OCI-LY3 (cell line): ENCODE measurements around the gene TRIM66.

Source experiments
- H2AFZ ChIP-seq: fragments of 200-600, 300-600 bp; shearing (Covaris generic); 2 replicates; pipeline ENCODE4 v1.6.0; 2014; ENCODE audit warnings: antibody characterized with exemption, low read depth, low read length
- H3K27ac ChIP-seq: fragments of 200-600, 300-600 bp; sonication (generic); 2 replicates; pipeline ENCODE4 v1.5.1; 2014; ENCODE audit warnings: mild to moderate bottlenecking, low read length, moderate library complexity, mixed read lengths
- H3K27me3 ChIP-seq: fragments of 200-600, 300-600 bp; sonication (generic); 2 replicates; pipeline ENCODE4 v1.6.1; 2014; ENCODE audit warnings: low read depth, low read length, mixed read lengths
- H3K36me3 ChIP-seq: fragments of 200-600, 300-600 bp; sonication (generic); replicated peaks from 2 replicates; pipeline ENCODE3; 2014; ENCODE audit warnings: low read depth, low read length, mixed read lengths
- H3K4me1 ChIP-seq: fragments of 300-600, 200-600 bp; sonication (generic); 2 replicates; pipeline ENCODE4 v1.6.1; 2014; ENCODE audit warnings: low read length, mixed read lengths
- H3K4me2 ChIP-seq: fragments of 200-600, 300-600 bp; sonication (generic); 2 replicates; pipeline ENCODE4 v1.6.1; 2014; ENCODE audit warnings: low read length, mixed read lengths
- H3K4me3 ChIP-seq: fragments of 300-600, 200-600 bp; sonication (generic); 2 replicates; pipeline ENCODE4 v1.5.1; 2014; ENCODE audit warnings: antibody characterized with exemption, mild to moderate bottlenecking, low read length, moderate library complexity
- H3K79me2 ChIP-seq: fragments of 300-600, 200-600 bp; shearing (Covaris generic); 2 replicates; pipeline ENCODE4 v1.6.1; 2014; ENCODE audit warnings: mild to moderate bottlenecking, low read length, mixed read lengths
- H3K9ac ChIP-seq: fragments of 300-600, 200-600 bp; shearing (Covaris generic); 2 replicates; pipeline ENCODE4 v1.6.0; 2014; ENCODE audit warnings: mild to moderate bottlenecking, low read length, moderate library complexity
- H3K9me3 ChIP-seq: fragments of 200-600, 300-600 bp; shearing (Covaris generic); 2 replicates; pipeline ENCODE4 v1.6.1; 2014; ENCODE audit warnings: low read length, mixed read lengths; ENCODE audit not compliant: insufficient read depth
- H4K20me1 ChIP-seq: fragments of 200-600, 300-600 bp; sonication (generic); 2 replicates; pipeline ENCODE4 v1.6.1; 2016; ENCODE audit warnings: low read length, mixed read lengths; ENCODE audit not compliant: insufficient read depth
- EZH2phosphoT487 ChIP-seq: fragments of 200-600 bp; shearing (Covaris generic); IDR thresholded peaks from 2 replicates; pipeline ENCODE4 v1.6.1; 2018; ENCODE audit warnings: antibody characterized with exemption, mixed run types, low read depth
- TF ChIP-seq, protein P1 (sequence below): fragments of 200-600, 300-600 bp; sonication (generic); IDR thresholded peaks from 2 replicates; pipeline ENCODE4 v1.5.1; 2014; ENCODE audit warnings: antibody characterized with exemption, low read length, low read depth

Gene TRIM66

GRCh38 chr11:8639655-8640054 is 42.8 kb downstream of the TRIM66 start:
- peaks cover 26% of the 10 kb centered on the region for H3K36me3 ChIP-seq
- H3K79me2 ChIP-seq: no peaks in the 10 kb centered on the region
- no peaks in the 10 kb centered on the region; the same call in 1 of the 2 replicates for H3K9me3 ChIP-seq
- H3K4me1 ChIP-seq: peaks cover 3% of the 10 kb centered on the region
- H3K9ac ChIP-seq: no peak overlapping the region
- H3K4me2 ChIP-seq: no peak overlapping the region
- peaks cover 5% of the 10 kb centered on the region; the same call in 1 of the 2 replicates for H3K27me3 ChIP-seq
- no peak overlapping the region for H2AFZ ChIP-seq
- H4K20me1 ChIP-seq: no peaks in the 10 kb centered on the region
- no peak overlapping the region for H3K27ac ChIP-seq
- TF ChIP-seq, protein P1, sequence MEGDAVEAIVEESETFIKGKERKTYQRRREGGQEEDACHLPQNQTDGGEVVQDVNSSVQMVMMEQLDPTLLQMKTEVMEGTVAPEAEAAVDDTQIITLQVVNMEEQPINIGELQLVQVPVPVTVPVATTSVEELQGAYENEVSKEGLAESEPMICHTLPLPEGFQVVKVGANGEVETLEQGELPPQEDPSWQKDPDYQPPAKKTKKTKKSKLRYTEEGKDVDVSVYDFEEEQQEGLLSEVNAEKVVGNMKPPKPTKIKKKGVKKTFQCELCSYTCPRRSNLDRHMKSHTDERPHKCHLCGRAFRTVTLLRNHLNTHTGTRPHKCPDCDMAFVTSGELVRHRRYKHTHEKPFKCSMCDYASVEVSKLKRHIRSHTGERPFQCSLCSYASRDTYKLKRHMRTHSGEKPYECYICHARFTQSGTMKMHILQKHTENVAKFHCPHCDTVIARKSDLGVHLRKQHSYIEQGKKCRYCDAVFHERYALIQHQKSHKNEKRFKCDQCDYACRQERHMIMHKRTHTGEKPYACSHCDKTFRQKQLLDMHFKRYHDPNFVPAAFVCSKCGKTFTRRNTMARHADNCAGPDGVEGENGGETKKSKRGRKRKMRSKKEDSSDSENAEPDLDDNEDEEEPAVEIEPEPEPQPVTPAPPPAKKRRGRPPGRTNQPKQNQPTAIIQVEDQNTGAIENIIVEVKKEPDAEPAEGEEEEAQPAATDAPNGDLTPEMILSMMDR: no peak
- TF ChIP-seq EZH2phosphoT487: no peak
- H3K4me3 ChIP-seq: no peak overlapping the region

- no peaks in the 10 kb centered on the region for H3K79me2 ChIP-seq
- peaks cover 30% of the 10 kb centered on the region for H3K36me3 ChIP-seq
Observed at GRCh38 chr11:8638300-8638699, 44.2 kb downstream of the TRIM66 start.

GRCh38 chr11:8636127-8636526 is 46.3 kb downstream of the TRIM66 start:
- peaks cover 11% of the 10 kb centered on the region for H3K4me1 ChIP-seq

More at GRCh38 chr11:8638300-8638699, 44.2 kb downstream of the TRIM66 start:
- no peak for TF ChIP-seq EZH2phosphoT487
- TF ChIP-seq, protein P1: no peak
- Histone ChIP-seq H3K27ac (no peak overlapping the region), H3K27me3 (peaks cover 5% of the 10 kb centered on the region; the same call in 1 of the 2 replicates), H3K4me1 (peaks cover 11% of the 10 kb centered on the region), H2AFZ (no peak overlapping the region), H3K9ac (no peak overlapping the region), H3K4me2 (no peak overlapping the region), H3K9me3 (no peaks in the 10 kb centered on the region; the same call in 1 of the 2 replicates), H3K4me3 (no peak overlapping the region), H4K20me1 (no peaks in the 10 kb centered on the region)

DNA sequence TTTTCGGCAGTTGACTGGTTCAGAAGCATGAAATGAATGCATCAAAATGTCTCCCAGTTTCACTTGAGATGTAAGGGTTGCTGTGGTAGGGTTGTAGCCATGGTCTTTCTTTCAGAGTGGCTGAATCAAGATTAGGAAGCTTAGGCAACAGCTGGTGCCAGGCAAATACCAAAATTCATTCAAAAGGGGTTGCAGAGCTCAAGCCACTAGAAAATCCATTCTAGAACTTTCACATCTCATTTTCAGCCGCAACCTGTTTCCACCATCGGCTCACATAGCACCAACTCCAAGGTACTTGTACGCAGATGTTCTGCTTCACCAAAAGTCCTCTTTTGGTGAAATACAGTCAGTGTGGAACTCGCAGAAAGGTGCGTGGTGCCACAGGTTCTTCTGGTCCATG is 48.0 kb downstream of the TRIM66 start:
- H3K4me2 ChIP-seq: peak overlapping the region; percentile 22; the same call in 1 of the 2 replicates
- H3K9me3 ChIP-seq: no peaks in the 10 kb centered on the region; the same call in 1 of the 2 replicates
- peaks cover 5% of the 10 kb centered on the region; the same call in 1 of the 2 replicates for H3K27me3 ChIP-seq
- H3K79me2 ChIP-seq: no peaks in the 10 kb centered on the region
- H4K20me1 ChIP-seq: no peaks in the 10 kb centered on the region
- no peak overlapping the region for H3K27ac ChIP-seq
- peaks cover 11% of the 10 kb centered on the region for H3K4me1 ChIP-seq
- peaks cover 30% of the 10 kb centered on the region for H3K36me3 ChIP-seq
- no peak for TF ChIP-seq EZH2phosphoT487
- TF ChIP-seq, protein P1: no peak
- H2AFZ ChIP-seq: no peak overlapping the region
- H3K4me3 ChIP-seq: no peak overlapping the region
- H3K9ac ChIP-seq: no peak overlapping the region

More at GRCh38 chr11:8636127-8636526, 46.3 kb downstream of the TRIM66 start:
- TF ChIP-seq, protein P1: no peak
- no peak for TF ChIP-seq EZH2phosphoT487
- Histone ChIP-seq H3K27me3 (peaks cover 5% of the 10 kb centered on the region; the same call in 1 of the 2 replicates), H3K9me3 (no peaks in the 10 kb centered on the region; the same call in 1 of the 2 replicates), H3K4me3 (no peak overlapping the region), H3K9ac (no peak overlapping the region), H3K36me3 (peaks cover 30% of the 10 kb centered on the region), H3K4me2 (no peak overlapping the region), H2AFZ (no peak overlapping the region), H3K79me2 (no peaks in the 10 kb centered on the region), H4K20me1 (no peaks in the 10 kb centered on the region), H3K27ac (no peak overlapping the region)
